ENCODE results near the gene ATXN10.

ATXN10 gene

DNA sequence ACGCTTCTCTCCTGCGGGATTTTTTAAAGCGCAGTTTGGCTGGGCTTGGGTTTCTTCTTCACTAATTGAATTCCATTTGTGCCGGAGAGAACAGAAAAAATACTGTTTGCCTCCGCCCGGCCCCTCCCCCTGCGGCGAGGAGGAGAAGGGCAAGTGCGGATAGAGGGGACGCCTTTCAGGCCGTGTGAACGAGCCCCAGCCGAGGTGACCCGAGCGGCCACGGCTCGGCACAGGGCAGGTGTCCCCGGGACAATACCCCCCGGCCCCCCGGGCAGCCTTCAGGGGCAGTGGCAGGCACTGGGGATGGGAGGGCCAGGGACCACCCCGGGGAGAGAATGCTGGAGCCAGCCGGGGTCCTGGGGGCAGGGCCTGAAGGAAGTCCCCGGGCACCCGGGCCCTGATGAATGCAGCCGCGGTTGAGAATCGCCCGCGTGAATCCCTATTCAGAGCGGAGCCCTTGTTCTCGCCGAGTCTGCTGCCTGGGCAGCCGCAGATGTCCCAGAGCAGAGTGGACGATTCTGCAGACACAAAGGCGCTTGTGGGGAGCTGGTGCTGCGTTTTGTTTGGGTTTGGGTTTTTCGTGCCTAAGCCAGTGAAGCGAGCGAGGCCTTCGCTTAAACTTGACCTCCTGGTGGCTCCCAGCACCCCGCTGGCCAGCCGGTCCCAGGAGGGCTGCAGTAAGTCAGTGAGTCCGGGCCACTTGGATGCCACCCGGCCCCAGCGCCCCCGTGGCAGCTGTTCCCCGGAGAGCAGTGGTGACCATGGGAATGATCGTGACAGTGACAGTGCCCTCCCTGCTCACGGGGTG is 209.3 kb downstream of the ATXN10 start:
- DNase-seq (ENCODE audit: low read depth) = no peak
- TF ChIP-seq, protein P1, sequence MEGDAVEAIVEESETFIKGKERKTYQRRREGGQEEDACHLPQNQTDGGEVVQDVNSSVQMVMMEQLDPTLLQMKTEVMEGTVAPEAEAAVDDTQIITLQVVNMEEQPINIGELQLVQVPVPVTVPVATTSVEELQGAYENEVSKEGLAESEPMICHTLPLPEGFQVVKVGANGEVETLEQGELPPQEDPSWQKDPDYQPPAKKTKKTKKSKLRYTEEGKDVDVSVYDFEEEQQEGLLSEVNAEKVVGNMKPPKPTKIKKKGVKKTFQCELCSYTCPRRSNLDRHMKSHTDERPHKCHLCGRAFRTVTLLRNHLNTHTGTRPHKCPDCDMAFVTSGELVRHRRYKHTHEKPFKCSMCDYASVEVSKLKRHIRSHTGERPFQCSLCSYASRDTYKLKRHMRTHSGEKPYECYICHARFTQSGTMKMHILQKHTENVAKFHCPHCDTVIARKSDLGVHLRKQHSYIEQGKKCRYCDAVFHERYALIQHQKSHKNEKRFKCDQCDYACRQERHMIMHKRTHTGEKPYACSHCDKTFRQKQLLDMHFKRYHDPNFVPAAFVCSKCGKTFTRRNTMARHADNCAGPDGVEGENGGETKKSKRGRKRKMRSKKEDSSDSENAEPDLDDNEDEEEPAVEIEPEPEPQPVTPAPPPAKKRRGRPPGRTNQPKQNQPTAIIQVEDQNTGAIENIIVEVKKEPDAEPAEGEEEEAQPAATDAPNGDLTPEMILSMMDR (IDR thresholded peaks at IDR 0.05; ENCODE audit: insufficient read depth, low read depth, low read length, missing control alignments) = no peak
- no peak overlapping the region for H3K4me3 ChIP-seq (ENCODE audit: low read depth, low read length)

DNA sequence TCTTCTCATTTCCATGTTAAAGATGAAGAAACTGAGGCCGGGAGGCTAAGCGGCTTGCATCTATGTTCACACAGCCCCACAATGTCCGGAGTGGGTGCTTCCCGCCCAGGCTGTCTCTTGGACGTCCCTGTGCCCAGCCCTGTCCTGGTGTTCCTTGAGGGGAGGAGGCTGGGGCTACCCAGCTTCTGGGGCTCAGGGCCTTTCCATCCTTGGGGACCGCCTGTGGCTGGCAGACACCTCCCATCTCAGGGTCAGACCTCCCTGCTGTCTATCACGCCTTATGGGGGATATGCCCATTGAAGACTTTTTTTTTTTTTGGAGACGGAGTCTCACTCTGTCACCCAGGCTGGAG is 209.9 kb downstream of the ATXN10 start:
- no peak overlapping the region for H3K4me3 ChIP-seq (ENCODE audit: low read depth, low read length)
- no peak for DNase-seq (ENCODE audit: low read depth)
- TF ChIP-seq, protein P1 (IDR thresholded peaks at IDR 0.05; ENCODE audit: insufficient read depth, low read depth, low read length, missing control alignments) = no peak

DNA sequence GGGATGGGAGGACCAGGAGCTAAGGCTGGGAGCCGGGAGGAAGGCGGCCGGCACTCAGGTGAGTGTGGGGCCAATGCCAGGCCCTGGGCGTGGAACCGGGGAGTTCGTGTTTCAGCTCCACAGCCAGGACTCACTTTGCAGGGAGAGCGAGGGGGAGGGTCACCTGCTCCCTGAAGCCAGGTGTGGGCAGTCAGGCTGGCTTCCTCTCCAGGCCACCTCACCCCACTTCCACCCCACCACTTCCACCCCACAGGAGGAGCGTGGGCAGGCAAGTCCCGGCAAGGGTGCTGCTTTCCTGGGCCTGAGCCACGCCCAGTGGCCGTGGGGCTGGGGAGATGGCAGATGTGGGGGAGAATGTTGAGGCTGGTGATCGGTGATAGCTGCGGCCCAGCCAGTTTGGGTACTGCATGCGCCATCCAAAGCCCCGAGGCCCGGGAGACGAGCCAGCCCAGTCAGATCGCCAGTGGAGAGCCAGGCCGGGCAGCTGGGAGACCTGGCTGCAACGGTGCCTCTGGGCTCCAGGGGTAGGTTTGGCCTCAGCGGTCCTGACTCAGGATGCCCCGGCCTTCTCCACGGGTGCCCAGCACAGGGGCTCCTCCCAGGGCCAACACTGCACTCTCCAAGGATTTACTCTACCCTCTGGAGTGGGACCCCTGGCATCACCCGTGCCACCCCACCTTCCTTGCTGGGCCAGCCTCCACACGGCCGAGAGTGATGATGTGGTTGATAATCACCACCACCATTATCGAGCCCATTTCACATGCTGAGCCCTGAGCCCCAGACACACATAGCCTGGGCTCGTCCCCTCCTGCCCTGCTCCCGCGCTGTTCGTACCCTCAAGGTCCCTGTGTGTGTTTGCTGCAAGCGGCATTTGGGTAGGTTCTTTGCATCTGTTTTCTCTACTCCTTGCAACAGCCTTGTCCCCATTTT is 211.5 kb downstream of the ATXN10 start:
- TF ChIP-seq, protein P1 (IDR thresholded peaks at IDR 0.05; ENCODE audit: insufficient read depth, low read depth, low read length, missing control alignments) = no peak
- H3K4me3 ChIP-seq (ENCODE audit: low read depth, low read length) = no peak overlapping the region
- DNase-seq (ENCODE audit: low read depth) = no peak

DNA sequence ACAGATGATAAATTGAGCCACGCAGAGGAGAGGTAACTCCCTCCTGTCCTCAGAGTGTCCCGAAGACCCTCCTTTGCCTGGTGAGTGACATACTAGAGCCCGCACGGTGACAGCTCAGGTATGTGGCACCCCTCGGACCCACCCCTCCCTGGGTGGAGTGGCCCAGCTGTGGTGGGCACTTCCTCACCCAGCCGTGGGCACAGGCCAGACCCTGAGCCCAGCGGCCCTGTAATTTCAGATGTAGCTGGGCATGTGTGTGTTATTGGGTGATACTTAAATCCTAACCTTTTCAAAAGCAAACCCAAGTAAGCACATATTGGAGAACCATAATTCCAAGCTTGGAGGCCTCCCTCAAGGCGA is 212.2 kb downstream of the ATXN10 start:
- DNase-seq (ENCODE audit: low read depth) = no peak
- TF ChIP-seq, protein P1 (IDR thresholded peaks at IDR 0.05; ENCODE audit: insufficient read depth, low read depth, low read length, missing control alignments) = no peak

DNA sequence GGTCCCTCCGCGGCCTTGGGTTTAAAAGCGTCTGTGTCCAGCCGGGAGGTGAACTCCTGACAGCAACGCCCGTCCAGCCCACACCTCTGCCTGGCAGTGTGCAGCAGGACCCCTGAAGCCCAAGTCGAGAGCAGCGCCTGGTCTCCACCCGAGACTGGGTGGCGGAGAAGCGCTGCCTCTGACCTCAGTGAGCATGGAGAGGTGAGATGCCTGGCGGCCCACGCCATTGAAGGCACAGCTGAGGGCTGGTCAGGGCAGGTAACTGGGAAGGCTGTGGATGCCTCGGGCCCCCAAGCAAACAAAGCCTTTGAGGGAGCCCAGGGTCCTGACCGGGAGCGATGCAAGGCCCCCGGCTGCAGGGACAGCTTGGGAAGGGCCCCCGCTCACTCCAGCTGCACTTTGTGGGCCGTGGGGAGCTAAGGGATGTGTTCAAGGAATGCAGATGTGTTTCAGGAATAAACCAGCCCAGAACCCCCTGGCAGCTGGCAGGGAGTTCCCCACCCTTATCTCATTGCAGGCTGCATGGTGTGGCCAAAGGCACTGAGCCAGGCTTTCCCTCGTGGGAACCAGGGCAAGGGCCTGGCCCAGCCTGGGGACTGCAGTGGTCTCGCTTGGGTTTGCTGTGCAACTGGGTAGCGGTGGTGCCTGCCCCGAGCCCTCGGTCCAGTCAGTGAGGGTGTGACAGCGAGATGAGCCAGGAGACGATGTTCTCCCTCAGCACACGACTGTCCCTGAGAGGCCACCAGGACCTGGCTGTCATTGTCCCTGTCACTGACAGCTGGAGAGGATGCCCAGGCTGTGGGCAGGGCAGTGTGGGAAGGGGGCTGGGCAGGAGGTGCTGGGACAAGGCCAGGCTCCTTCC is 212.8 kb downstream of the ATXN10 start:
- DNase-seq (ENCODE audit: low read depth) = no peak
- TF ChIP-seq, protein P1 (IDR thresholded peaks at IDR 0.05; ENCODE audit: insufficient read depth, low read depth, low read length, missing control alignments) = no peak
- H3K4me3 ChIP-seq (ENCODE audit: low read depth, low read length) = no peak overlapping the region

More for the DNA sequence above, 212.2 kb downstream of the ATXN10 start:
- H3K4me3 ChIP-seq (ENCODE audit: low read depth, low read length) = no peak overlapping the region

DNA sequence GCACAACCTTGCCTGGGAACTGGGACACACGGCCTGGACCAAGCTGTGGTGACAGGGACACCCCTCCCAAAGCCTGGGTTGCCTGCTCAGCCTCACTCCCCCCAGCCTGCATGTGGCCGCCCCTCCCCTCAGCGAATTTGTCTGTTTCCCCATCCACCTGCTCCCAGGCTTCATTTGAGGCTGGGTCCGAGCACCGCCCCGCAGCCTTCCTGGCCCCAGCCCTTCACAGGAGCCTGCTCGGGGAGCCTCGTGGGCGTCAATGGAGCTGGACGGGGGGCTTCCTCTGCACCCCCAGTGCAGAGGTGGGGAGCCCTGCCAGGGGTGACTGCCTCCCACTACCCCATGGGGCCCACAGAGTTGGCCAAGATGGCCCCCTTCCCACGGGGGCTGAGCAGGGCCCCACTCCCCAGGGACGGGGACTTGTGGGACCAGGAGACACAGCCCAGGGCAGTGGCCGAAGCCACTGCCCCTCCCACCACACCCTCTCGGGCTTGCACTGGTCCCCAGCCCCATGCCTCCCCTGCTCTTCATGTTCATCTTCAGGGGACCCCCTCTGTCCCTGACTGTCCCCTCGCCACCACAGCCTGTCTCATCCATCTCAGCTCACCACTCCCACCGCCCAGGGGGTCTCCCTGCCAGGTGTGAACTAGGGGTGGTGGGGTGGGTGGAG is 213.7 kb downstream of the ATXN10 start:
- H3K4me3 ChIP-seq (ENCODE audit: low read depth, low read length) = no peak overlapping the region
- DNase-seq (ENCODE audit: low read depth) = no peak
- TF ChIP-seq, protein P1 (IDR thresholded peaks at IDR 0.05; ENCODE audit: insufficient read depth, low read depth, low read length, missing control alignments) = no peak

Data from GM12865 (cell line).